HG03097 (cell line): ENCODE results near the gene AGER.
"Not testable (repeated sequence)": the region's sequence is repeated elsewhere in the genome, so short reads cannot be mapped to it uniquely, and the experiment has no call there.

ENCODE experiments used
- ATAC-seq: cut with Tn5 transposase; IDR thresholded peaks from one replicate; pipeline ENCODE4 v1.9.1; 2021; ENCODE audit not compliant: unreplicated experiment, low FRiP score

Gene AGER

DNA sequence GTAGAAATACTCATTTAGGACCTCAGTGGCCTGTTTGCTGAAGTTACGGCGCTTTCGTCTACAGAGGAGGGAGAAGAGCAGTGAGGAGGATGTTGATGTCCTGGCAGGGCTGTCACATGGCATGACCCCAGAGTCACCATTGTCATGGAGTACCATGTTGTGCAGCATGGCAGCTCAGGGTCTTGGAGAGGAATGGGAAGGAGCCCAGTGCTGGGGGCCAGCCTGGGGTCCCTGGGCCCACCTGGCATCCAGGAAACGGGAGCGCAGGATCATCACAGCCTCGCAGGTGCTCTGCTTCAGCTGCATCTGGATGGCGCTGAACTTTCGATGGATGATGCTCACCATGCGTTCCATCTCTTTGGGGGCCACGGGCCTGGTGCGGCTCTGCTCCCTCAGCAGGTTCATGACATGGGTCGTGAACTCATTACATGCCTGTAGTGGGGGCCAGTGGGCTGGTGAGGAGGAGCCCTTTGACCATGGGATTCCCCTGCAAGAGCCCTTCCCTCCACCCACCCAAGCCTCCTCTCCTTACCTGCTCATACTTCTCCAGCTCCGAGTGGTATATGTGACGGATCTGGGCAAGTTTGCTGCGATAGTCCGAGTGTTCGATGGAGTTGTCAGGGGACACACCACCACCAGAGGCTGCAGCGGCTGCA, 3.8 kb upstream of the AGER start:
- ATAC-seq = not testable (repeated sequence)

DNA sequence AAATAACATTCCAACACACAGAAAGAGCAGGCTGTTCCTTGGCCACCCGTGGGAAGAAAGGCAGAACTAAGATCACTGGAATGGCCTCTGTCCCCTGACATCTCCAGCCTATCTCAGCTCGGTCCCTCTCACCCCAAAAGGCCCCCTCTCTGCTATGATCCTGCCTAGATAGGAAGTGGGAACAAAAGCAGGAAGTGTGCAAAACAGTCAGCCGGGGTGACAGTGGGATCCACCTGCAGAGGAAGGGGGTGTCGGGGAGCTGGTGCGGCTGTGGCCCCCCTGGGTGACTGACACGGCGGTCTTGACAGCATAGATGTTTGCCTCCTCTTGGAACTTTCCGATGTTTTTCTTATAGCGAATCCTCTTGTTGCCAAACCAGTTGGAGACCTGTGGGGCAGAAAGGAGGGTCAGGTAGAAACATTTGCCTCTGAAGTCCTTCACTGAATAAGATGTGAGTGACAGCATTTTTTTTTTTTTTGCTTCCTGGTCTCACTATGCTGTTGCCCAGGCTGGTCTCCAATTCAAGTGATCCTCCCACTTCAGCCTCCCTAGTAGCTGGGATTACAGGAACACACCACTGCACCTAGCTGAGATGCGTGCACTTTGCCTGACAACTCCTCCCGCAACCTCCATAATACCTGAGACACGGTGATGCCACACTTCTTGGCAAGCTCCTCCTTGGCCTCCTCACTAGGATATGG, 3.1 kb upstream of the AGER start:
- ATAC-seq = no peak

DNA sequence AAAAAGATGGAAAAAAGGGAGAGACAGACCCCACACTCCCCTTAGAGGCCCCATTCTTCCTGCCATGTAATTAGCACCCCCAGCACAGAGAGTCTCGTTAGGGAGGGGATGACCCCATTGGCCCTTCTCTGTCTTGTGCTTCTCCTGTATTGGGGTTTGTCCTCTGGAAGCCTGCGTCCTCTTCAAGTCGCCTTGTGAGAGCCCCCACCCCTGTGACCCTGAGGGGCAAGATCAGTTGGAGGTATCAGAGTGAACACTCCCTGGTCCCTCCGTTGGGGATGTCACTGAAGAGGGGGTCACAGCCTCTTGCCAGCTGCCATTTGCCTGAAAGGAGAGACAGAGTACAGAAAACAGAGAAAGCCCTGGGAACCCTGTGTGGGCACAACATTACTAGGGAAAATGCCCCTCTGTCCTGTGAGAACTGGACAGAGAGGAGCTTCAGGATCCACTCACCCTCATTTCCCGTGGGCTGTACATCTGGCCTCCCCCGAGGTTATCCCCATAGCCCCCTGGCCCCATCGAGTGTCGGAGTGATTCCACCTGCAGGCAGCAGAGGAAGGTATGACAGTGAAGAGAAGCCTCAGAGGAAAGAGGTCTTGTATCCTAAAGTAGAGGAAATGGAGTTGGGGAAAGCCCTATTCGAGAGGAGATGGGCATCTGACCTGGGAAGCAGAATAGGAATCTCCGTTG, 2.2 kb upstream of the AGER start:
- not testable (repeated sequence) for ATAC-seq

DNA sequence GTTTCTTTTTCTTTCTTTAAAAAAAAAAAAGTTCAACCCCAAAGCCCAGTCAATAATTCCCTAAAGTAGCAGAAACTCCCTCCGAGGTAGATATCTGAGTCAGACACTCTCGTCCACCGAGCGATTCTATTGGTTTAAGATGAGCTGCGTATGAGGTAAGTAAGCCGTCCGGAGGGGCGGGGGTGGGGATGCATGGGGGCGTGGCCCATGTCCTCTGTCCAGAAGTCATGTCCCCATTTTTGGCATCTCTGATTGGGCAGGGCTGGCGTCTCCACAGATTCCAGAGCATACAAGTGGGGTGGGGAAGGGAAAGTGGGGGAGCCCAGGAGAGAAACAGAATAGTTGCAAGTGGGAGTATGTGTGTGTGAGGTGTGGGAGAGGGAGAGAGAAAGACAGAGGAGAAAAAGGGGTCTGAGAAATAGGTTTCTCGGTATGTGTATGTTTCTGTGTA, 1.7 kb upstream of the AGER start:
- ATAC-seq = not testable (repeated sequence)

- no peak for ATAC-seq
These were observed 470 bp downstream of the AGER start for GRCh38 chr6:32183483-32184083.

DNA sequence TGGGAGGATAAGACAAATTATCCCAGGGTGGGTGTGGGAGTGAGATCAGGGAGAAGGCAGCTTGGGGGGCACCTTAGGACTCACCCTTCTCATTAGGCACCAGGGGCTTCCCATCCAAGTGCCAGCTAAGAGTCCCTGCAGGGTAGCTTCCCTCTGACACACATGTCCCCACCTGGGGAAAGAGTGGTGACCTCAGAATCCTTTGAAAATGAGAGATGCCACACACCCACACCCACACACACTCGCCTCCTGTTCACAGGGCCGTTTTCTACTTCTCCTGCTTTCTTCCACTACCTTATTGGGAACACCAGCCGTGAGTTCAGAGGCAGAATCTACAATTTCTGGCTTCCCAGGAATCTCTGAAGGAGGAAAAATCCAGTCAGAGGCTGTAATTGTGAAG, 1.0 kb downstream of the AGER start:
- no peak for ATAC-seq

GRCh38 chr6:32182555-32182981, 1.5 kb downstream of the AGER start:
- ATAC-seq = no peak

GRCh38 chr6:32181915-32182529, 2.0 kb downstream of the AGER start:
- ATAC-seq = no peak

GRCh38 chr6:32181148-32181702, 2.8 kb downstream of the AGER start:
- ATAC-seq = no peak

DNA sequence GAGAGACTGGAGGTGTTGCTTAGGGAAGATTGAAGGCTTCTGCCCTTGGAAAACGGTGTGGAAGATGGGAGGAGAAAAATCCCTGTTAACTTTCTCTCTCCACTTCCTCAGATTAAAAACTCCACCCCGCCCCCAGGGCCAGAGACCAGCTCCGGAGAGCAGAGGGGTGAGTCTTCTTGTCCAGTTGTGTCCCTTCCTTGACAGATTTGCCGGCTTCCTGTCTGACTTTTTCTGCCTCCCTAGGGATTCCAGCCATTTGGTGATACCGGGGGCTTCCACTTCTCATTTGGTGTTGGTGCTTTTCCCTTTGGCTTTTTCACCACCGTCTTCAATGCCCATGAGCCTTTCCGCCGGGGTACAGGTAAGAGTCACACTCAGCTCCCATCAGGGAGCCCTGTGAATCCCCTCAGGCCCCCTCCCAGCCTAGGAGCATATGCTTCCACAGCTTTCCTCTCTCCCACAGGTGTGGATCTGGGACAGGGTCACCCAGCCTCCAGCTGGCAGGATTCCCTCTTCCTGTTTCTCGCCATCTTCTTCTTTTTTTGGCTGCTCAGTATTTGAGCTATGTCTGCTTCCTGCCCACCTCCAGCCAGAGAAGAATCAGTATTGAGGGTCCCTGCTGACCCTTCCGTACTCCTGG, 4.2 kb downstream of the AGER start:
- ATAC-seq = no peak

- no peak for ATAC-seq
These were observed 5.3 kb downstream of the AGER start for GRCh38 chr6:32178547-32179440.

GRCh38 chr6:32177788-32178546, 6.1 kb downstream of the AGER start, which contains the start of gene RNF5:
RNF5 (plus strand) TSS chr6:32178405; CDS start chr6:32178512, 107 bp downstream.
- peak; percentile 80 for ATAC-seq

DNA sequence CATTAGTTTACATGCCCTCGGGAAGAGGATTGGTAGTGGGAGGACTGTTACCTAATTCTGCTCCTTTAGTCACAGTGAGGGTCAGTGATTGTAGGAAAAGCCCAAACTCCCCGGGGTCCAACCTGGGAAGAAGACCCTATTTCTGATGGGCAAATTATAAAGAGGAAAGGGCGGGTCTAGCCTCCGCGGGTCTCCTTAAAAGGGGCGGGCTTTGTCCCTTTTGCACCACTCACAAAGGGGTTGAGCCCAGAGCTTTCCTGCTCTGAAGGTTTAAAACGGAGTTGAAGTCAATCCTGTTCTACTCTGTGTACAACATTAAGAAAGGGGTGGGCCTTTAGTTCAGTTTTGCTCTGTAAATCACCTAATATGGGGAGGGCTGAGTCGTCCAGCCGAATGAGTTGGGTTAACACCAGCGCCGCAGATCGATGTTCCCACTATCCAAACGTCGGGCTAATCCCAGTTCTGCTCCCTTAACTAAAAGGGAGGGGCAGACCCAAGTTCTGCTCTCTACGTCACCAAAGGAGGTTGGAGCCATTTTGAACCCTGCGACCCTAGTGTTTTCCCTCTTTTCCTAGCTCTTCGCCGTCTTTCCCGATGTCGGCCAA, 6.8 kb downstream of the AGER start:
- peak; percentile 6 for ATAC-seq

- ATAC-seq = no peak
These were observed 7.4 kb downstream of the AGER start for GRCh38 chr6:32176476-32177182.

GRCh38 chr6:32175711-32176475, 8.2 kb downstream of the AGER start, which contains the start of gene AGPAT1:
AGPAT1 (minus strand) TSS chr6:32176084; CDS start chr6:32171496, 4,588 bp downstream.
- ATAC-seq = peak; percentile 27

DNA sequence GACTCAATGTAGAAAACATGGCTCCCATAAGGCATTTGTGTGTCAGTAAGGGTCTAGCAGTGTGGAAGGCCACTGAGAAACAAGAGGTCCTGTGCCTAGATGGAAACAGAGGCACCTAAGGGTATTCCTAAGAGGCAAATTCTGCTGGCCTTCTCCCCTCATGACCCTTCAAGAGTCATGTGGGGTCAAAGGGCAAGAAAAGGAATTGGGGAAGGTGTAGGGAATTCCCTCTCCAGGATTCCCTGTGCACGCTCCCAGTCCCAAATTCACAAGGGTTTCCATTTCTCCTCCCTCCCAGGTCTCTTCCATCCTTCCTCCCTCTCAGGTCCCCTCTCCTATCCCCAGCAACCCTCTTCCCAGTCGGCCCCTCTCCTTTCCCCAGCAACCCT, 8.7 kb downstream of the AGER start:
- ATAC-seq = no peak
